ENCODE results near the gene OAS2. TPM values are rescaled to one million over a fixed set of nuclear protein-coding genes. Genes with fewer than 3 reads are reported as not detected.

OAS2 gene
- polyA plus RNA-seq, 1 donor from 2014 or later: not detected

Other genes starting within 250 kb of the OAS2 start
- gene RPH3A, start 186.8 kb upstream of the OAS2 start, polyA plus RNA-seq: 2.9 and 6.7 TPM in 2 replicates
- not detected in 2 replicates for gene OAS1, start 71.6 kb upstream of the OAS2 start, polyA plus RNA-seq
- not detected in 2 replicates for gene OAS3, start 40.0 kb upstream of the OAS2 start, polyA plus RNA-seq
- 30.7 and 42.8 TPM in 2 replicates for gene DTX1, start 78.2 kb downstream of the OAS2 start, polyA plus RNA-seq
- gene RASAL1, start 157.2 kb downstream of the OAS2 start, polyA plus RNA-seq: 0.14 and 0.15 TPM in 2 replicates
- gene CFAP73, start 171.2 kb downstream of the OAS2 start, polyA plus RNA-seq: not detected in 2 replicates
- gene DDX54, start 207.0 kb downstream of the OAS2 start, polyA plus RNA-seq: 52.2 and 63.3 TPM in 2 replicates
- 22.8 and 23.3 TPM in 2 replicates for gene RITA1, start 207.2 kb downstream of the OAS2 start, polyA plus RNA-seq
- 3.8 and 4.0 TPM in 2 replicates for gene TPCN1, start 242.9 kb downstream of the OAS2 start, polyA plus RNA-seq

All from neural cell (in vitro differentiated cells).